Stimulated activated CD4-positive, alpha-beta T cell treated with anti-CD3 and anti-CD28 coated beads, Interleukin-1b, Interleukin-23, amount 100 ng/mL, for 24 hours (primary cell): Measurements from ENCODE around the gene TAMALIN.

Source experiments
- DNase-seq, 4 experiments: peaks; one replicate each; pipeline ENCODE4 v3.0.0-alpha.2; 2020; ENCODE audit warnings: low read depth in 4 of 4, low spot score in 1 of 4

The TAMALIN gene

GRCh38 chr12:52013626-52014310 is 7.0 kb downstream of the TAMALIN start:
- DNase-seq: no peak

DNA sequence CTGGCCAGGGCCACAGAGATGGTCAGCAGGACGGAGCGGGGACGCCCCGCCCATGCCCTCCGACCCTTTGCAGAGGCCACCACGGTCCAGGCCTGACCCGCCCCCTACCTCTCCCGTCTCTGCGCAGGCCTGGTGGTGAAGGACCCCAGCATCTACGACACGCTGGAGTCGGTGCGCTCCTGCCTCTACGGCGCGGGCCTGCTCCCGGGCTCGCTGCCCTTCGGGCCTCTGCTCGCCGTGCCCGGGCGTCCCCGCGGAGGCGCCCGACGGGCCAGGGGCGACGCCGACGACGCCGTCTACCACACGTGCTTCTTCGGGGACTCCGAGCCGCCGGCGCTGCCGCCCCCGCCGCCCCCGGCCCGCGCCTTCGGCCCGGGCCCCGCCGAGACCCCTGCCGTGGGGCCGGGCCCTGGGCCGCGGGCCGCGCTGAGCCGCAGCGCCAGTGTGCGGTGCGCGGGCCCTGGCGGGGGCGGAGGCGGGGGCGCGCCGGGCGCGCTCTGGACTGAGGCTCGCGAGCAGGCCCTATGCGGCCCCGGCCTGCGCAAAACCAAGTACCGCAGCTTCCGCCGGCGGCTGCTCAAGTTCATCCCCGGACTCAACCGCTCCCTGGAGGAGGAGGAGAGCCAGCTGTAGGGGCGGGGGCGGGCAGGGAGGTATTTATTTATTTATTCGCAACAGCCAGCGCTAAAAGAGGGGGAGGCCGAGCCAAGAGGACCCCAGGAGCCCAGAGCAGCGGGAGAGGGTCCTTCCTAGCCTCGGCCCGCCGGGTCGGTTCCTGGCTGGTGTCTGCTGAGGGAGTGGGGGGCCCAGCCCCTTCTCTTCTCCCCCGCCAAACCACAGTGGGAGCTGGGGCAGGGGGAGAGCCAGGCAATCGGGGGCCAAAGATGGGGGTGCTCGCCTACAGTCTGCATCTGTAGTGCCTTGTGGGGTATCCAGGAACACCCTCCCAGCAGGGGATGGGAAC is 8.1 kb downstream of the TAMALIN start:
- DNase-seq: no peak

DNA sequence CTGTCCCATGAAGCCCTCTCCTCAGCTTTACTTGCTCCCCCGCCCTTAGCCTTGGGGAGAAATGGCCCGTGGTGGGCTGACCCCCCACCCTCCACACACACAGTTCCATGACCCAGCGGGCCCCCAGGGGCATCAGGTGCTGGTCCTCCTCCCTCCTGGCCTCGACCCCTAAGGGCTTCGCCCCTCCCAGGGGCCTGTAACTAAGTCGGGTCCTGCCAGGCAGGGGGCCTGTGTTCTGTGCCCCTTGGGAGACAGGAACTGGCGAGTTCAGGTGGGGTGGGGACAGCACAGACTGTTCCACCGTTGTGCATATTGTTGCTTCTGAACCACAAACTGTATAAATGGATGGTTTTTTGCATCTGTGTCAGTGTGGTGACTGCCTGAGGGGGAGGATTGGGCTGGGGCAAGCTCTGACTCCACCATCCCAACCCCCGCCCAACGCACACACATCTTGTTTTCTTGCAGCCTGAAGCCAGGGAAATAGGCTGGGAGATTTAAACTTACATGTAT is 8.8 kb downstream of the TAMALIN start:
- no peak for DNase-seq

GRCh38 chr12:52018433-52019112 is 11.8 kb downstream of the TAMALIN start:
- no peak for DNase-seq

DNA sequence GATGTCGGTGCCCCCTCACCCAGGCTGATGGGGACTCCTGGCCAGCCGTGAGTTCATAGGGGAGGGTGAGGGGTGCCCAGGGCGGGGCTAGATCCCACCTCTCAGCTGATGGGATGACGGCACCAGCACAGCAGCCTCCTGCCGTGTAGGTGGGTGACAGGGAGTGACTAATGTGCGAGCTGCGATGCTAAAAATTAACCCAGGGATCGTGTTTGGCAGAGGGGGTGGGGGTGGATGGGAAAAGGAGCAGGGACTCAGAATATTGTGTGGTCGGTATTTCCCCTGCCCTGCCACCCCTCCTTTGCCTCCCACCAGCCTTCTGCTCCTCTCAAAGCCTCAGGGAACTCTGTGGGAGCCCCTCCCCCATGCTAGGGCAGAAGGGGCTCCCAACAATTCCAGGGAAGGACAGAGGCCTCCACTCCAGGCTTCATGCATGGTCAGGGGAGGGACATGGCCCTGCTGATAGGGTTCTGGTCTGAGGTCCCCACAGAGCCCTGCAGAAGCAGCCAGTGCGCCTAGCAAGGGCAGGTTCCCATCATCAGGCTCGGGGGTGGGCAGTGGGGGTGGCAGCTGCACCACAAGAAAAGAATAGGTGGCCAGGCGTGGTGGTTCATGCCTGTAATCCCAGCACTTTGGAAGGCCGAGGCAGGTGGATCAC is 12.5 kb downstream of the TAMALIN start:
- no peak for DNase-seq

DNA sequence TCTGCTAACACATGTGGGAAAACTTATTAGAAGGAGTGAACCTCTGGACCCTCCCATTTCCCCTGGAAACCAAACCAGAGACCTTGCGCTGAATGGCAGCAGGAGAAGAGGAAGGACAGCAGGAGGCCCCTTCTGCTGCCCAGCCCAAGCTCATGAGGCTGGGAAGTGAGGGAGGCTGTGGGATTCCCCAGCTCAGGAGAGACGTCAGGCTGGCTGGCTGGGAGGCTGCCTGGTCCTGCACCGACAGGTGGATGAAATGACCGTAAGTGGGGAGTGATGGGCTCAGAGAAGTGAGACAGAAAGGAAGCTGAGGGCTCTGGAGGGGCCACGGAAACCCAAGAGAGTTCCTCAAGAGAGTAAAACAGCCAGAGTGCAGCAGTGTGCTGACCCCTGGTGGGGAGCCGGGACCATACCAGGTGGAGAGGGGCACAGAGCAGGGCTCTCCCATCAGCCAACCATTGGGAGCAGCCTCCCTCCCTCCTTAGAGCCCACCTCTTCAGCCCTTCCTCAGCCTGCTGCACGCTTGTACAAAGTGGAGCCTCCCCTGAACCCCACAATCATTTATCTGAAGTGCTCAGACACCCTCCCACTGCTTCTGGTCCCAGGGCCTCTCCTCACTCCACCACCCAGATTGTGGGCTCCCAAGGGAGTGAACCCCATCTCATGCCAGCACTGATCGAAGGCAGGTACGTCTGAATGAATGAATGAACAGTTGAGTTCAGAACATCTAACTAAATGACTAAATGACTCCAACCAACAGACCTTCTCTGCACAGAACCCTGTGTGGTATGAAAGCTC is 14.0 kb downstream of the TAMALIN start:
- DNase-seq: no peak

DNA sequence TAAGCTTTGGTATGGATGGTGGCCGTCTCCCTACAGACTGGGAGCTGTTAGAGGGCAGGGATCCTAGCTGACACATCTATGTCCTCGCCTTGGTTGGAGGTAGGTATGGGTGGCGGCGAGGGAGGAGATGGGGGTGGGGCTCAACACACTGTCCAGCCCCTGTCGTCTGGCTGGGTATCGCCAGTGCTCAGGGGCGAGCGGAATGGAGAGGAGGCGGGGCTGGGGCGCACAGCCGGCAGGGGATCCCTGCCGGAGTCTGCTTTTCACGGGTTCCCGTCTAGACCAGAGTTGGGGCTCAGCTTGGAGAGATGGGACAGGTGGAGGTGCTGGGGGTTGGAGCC is 16.1 kb downstream of the TAMALIN start:
- no peak for DNase-seq

DNA sequence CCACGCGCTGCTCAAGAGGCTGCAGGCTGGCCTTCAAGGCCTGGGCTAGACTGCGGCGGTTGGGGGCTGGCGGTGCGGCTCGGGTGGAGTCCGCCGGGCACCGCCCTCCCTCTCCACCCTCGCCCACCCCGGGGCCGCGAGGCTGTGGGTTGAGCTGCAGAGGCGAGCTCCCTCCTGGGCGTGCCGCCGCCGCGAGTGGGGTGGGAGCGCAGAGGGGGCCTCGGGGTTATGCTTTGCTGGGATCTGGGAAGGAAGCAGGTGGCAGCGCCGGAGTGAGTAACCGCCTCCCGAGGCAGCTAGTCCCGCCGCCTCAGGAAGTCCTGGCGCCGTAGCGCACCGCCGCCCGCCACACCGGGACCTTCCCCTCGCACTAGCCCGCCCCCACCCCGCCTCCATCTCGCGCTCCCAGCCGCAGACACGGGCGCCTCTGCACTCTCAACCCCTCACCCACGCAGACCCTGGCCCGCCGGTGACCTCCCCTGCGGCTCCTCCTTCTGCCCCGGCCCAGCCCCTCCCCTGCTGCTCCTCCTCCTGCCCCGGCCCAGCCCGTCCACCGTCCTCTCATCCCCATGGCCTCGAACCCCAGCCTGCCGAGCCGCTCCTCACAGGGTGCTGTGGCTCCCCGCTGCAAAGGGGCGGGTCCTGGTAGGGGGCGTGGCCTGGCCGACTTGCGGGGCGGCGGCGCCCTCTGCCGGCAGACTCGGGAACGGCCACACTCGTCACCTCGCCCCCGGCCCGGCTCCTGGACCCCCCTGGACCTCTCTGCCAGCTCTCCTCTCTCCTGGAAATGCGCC is 16.6 kb downstream of the TAMALIN start:
- peak; percentile 86 to 92 (median 91) for DNase-seq

- no peak for DNase-seq
These were observed 17.4 kb downstream of the TAMALIN start for GRCh38 chr12:52023976-52024688.

- peak in 1 of 4 experiments; percentile 57 for DNase-seq
These were observed 18.1 kb downstream of the TAMALIN start for GRCh38 chr12:52024845-52025230.

- no peak for DNase-seq
These were observed 19.5 kb downstream of the TAMALIN start for GRCh38 chr12:52026263-52026662.

DNA sequence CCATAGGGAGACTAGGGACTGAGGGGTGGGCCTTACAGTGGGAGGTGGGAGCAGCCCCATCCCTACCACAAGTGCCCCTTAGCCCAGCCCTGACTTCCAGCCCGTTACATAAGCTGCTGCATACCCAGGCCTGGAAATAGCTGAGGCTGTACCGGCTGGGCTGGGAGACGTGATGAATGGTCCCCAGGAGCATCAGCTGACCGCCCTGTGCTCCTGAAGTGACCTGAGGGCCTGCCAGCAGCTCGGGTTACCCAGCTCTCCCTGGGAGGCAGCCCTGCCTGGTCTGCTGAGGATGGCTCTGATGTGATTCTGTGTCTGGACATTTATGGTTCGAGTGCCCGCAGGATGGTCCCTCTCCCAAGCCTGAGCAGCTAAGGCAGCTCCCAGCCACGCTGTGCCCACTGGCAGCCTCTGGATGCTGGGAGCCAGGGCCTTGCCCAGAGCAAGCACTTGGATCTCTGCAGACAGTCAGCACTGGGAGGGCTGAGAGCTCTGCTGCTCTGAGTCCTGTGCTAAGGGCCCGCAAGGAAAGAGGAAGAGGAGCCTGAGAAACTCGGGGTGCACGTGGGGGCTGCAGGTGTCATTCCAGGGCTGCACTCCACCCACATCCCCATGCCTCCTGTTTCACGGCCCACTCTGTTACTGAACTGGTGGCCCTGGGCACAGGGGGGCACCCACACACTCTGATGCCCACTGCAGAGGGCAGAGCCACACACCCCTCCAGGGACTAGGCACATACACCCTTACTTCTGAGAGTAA is 20.5 kb downstream of the TAMALIN start:
- no peak for DNase-seq

DNA sequence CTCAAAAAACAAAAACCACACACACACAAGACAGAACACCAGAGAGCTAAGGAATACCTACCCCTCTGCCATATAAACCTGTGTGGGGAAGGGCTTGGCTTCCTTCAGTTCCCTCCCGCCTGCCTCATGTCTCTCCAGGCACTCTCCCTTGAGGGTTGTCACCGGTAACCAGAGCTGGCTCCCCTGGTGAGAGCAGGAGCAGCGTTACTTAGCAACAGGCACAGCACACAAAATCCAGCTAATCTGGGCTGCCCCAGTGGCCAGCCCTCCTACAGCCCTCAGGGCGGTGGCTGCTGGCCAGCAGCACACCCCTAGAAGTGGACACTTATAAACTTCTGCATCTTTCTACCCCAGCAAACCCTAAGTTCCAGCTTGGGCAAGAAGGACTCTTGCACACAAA is 22.9 kb downstream of the TAMALIN start:
- no peak for DNase-seq

- DNase-seq: no peak
These were observed 25.7 kb downstream of the TAMALIN start for GRCh38 chr12:52032446-52032803.

DNA sequence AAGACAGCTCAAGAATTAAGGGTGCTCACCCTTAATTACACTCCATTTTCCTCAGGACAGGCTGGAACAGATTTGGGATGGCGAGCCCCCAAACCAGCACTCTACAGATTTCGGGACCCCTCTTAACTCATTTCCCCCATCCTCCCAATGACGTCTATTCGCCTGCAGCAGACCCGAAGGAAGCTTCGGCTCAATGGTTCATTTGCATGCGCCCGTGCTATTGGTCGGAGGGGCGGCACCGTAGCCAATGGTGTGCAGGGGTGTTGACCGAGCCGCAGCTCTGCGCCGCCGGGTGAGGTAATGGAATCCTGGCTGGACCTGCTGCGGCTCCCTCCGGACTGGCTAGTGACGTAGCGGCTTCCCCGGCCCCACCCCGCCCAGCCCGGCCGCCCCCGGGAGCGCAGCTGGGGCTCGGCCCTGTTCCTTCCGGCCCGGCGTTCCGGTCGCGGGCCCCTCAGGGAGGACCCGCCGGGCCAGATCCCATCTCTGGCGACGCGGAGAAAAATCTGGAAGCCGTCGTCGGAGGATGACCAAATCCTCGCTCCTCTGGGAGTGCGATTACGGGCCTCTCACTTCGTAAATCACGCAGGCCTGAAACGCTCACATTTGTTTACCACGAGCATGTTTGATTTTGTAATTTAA is 26.2 kb downstream of the TAMALIN start:
- DNase-seq: peak; percentile 63 to 91 (median 76)

DNA sequence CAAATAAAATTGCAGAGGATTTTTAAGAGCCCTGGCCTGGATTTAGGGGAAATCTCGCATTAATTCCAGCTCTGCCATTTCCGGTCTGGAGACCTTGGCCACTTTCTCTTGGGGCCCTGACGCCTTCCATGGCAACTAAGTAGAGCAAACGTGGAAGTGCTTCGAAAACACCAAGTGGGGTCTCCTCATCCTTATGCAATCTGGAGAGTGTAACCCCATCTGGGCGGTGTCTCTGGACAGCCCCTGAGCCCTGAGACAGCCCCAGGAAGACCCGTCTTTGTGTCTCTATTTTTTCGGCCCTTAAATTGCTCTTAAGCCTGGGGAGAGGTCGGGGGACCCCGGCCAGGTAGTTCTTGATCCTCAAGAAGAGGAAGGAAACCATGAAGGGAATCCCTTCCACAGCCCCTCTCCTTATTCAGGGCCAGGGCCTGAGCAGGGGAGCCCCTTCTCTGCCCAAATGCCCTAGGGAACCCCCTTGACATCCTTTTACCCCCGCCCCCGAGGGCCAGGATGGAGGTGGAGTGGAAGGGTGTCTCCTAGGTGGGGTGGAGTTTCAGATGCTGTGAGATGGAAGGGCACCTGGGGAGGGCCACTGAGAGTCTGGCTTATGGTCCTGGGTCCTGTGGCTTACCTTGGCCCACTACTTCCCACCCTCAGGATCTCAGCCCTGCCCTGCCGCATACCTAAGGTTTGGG is 26.8 kb downstream of the TAMALIN start:
- DNase-seq: no peak

DNA sequence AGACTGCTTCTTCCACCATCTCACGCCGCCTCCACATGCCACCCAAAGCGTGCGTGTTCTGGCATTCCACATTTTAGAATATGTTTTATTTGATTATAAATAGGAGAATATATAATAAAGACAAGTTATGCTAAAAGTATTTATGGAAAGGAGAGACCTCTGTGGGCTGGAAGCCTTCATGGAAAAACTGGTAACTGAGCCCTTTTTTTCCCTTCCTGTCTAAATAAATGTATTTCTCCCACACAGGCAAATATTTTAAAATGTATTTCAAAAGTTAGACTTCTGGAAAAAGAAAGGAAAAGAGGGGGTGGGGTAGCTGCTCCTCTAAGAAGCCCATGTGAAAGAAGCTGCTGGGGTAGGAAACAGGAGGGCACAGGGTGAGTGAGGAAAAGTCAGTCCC is 28.4 kb downstream of the TAMALIN start:
- no peak for DNase-seq
